Measurements from ENCODE around the gene ADAMTS6.
"Not testable (repeated sequence)": the region's sequence is repeated elsewhere in the genome, so short reads cannot be mapped to it uniquely, and the experiment has no call there.

ADAMTS6 gene

GRCh38 chr5:65184780-65185179 is 296.9 kb downstream of the ADAMTS6 start:
- no peak overlapping the region for H3K4me3 Mint-ChIP-seq
- H3K9me3 Mint-ChIP-seq: no peaks in the 10 kb centered on the region
- H3K27me3 Mint-ChIP-seq: no peaks in the 10 kb centered on the region
- no peaks in the 10 kb centered on the region for H3K4me1 Mint-ChIP-seq (ENCODE audit: low read depth)
- intact Hi-C loops (cut with micrococcal nuclease): no loop called here
- H3K27ac Mint-ChIP-seq: no peak overlapping the region
- no peaks in the 10 kb centered on the region for H3K36me3 Mint-ChIP-seq (ENCODE audit: low read depth)

- H3K36me3 Mint-ChIP-seq (ENCODE audit: low read depth); H3K27ac Mint-ChIP-seq; H3K27me3 Mint-ChIP-seq; H3K4me1 Mint-ChIP-seq (ENCODE audit: low read depth); H3K9me3 Mint-ChIP-seq; intact Hi-C loops (cut with micrococcal nuclease); H3K4me3 Mint-ChIP-seq: not testable (repeated sequence)
Observed at GRCh38 chr5:65174231-65174630, 307.5 kb downstream of the ADAMTS6 start.

GRCh38 chr5:65173130-65173525 is 308.6 kb downstream of the ADAMTS6 start:
- Mint-ChIP-seq H3K27ac (no peak overlapping the region), H3K36me3 (ENCODE audit: low read depth) (no peaks in the 10 kb centered on the region), H3K27me3 (no peaks in the 10 kb centered on the region), H3K4me1 (ENCODE audit: low read depth) (no peaks in the 10 kb centered on the region), H3K4me3 (no peak overlapping the region), H3K9me3 (no peaks in the 10 kb centered on the region)
- intact Hi-C loops (cut with micrococcal nuclease): no loop called here

- intact Hi-C loops (cut with micrococcal nuclease): no loop called here
- Mint-ChIP-seq H3K36me3 (ENCODE audit: low read depth) (no peaks in the 10 kb centered on the region), H3K27me3 (no peaks in the 10 kb centered on the region), H3K4me3 (no peak overlapping the region), H3K9me3 (no peaks in the 10 kb centered on the region), H3K27ac (no peak overlapping the region), H3K4me1 (ENCODE audit: low read depth) (no peaks in the 10 kb centered on the region)
Observed at GRCh38 chr5:65172486-65173129, 309.1 kb downstream of the ADAMTS6 start.

GRCh38 chr5:65171645-65172044 is 310.1 kb downstream of the ADAMTS6 start:
- Mint-ChIP-seq H3K27me3 (no peaks in the 10 kb centered on the region), H3K27ac (no peak overlapping the region), H3K4me3 (no peak overlapping the region), H3K4me1 (ENCODE audit: low read depth) (no peaks in the 10 kb centered on the region), H3K36me3 (ENCODE audit: low read depth) (no peaks in the 10 kb centered on the region), H3K9me3 (no peaks in the 10 kb centered on the region)
- intact Hi-C loops (cut with micrococcal nuclease): no loop called here

- H3K36me3 Mint-ChIP-seq (ENCODE audit: low read depth): no peaks in the 10 kb centered on the region
- H3K27ac Mint-ChIP-seq: no peak overlapping the region
- peaks cover 6% of the 10 kb centered on the region for H3K27me3 Mint-ChIP-seq
- no peaks in the 10 kb centered on the region for H3K9me3 Mint-ChIP-seq
- H3K4me3 Mint-ChIP-seq: no peak overlapping the region
- intact Hi-C loops (cut with micrococcal nuclease): no loop called here
- H3K4me1 Mint-ChIP-seq (ENCODE audit: low read depth): no peaks in the 10 kb centered on the region
Observed at GRCh38 chr5:65163698-65164097, 318.0 kb downstream of the ADAMTS6 start.

- intact Hi-C loops (cut with micrococcal nuclease): no loop called here
Observed at GRCh38 chr5:65161655-65162054, 320.1 kb downstream of the ADAMTS6 start.

GRCh38 chr5:65157906-65158603 is 323.7 kb downstream of the ADAMTS6 start:
- H3K9me3 Mint-ChIP-seq: no peaks in the 10 kb centered on the region
- intact Hi-C loops (cut with micrococcal nuclease): no loop called here
- H3K36me3 Mint-ChIP-seq (ENCODE audit: low read depth): no peaks in the 10 kb centered on the region
- no peak overlapping the region for H3K4me3 Mint-ChIP-seq
- no peak overlapping the region for H3K27ac Mint-ChIP-seq
- peaks cover 7% of the 10 kb centered on the region for H3K27me3 Mint-ChIP-seq
- H3K4me1 Mint-ChIP-seq (ENCODE audit: low read depth): no peaks in the 10 kb centered on the region

More at GRCh38 chr5:65161655-65162054, 320.1 kb downstream of the ADAMTS6 start:
- H3K9me3 Mint-ChIP-seq: no peaks in the 10 kb centered on the region
- no peak overlapping the region for H3K27ac Mint-ChIP-seq
- H3K4me3 Mint-ChIP-seq: no peak overlapping the region
- no peaks in the 10 kb centered on the region for H3K36me3 Mint-ChIP-seq (ENCODE audit: low read depth)
- peaks cover 6% of the 10 kb centered on the region for H3K27me3 Mint-ChIP-seq
- no peaks in the 10 kb centered on the region for H3K4me1 Mint-ChIP-seq (ENCODE audit: low read depth)

- Mint-ChIP-seq H3K4me3 (no peak overlapping the region), H3K36me3 (ENCODE audit: low read depth) (no peaks in the 10 kb centered on the region), H3K4me1 (ENCODE audit: low read depth) (no peaks in the 10 kb centered on the region), H3K9me3 (no peaks in the 10 kb centered on the region), H3K27me3 (peaks cover 7% of the 10 kb centered on the region), H3K27ac (no peak overlapping the region)
- intact Hi-C loops (cut with micrococcal nuclease): no loop called here
Observed at GRCh38 chr5:65156933-65157332, 324.8 kb downstream of the ADAMTS6 start.

- Mint-ChIP-seq H3K9me3 (no peaks in the 10 kb centered on the region), H3K36me3 (ENCODE audit: low read depth) (no peaks in the 10 kb centered on the region), H3K4me1 (ENCODE audit: low read depth) (no peaks in the 10 kb centered on the region), H3K4me3 (no peak overlapping the region), H3K27me3 (peaks cover 2% of the 10 kb centered on the region), H3K27ac (no peak overlapping the region)
- intact Hi-C loops (cut with micrococcal nuclease): no loop called here
Observed at GRCh38 chr5:65152131-65152530, 329.6 kb downstream of the ADAMTS6 start.

GRCh38 chr5:65151614-65152013 is 330.1 kb downstream of the ADAMTS6 start:
- intact Hi-C loops (cut with micrococcal nuclease): no loop called here
- Mint-ChIP-seq H3K4me3 (no peak overlapping the region), H3K27ac (no peak overlapping the region), H3K4me1 (ENCODE audit: low read depth) (no peaks in the 10 kb centered on the region), H3K36me3 (ENCODE audit: low read depth) (no peaks in the 10 kb centered on the region), H3K9me3 (no peaks in the 10 kb centered on the region), H3K27me3 (peaks cover 2% of the 10 kb centered on the region)

- no peaks in the 10 kb centered on the region for H3K4me1 Mint-ChIP-seq (ENCODE audit: low read depth)
- H3K36me3 Mint-ChIP-seq (ENCODE audit: low read depth): no peaks in the 10 kb centered on the region
- intact Hi-C loops (cut with micrococcal nuclease): no loop called here
- no peak overlapping the region for H3K27ac Mint-ChIP-seq
- no peaks in the 10 kb centered on the region for H3K9me3 Mint-ChIP-seq
- H3K27me3 Mint-ChIP-seq: no peaks in the 10 kb centered on the region
- no peak overlapping the region for H3K4me3 Mint-ChIP-seq
Observed at GRCh38 chr5:65150599-65151304, 331.0 kb downstream of the ADAMTS6 start.

- Mint-ChIP-seq H3K4me1 (ENCODE audit: low read depth) (peaks cover 2% of the 10 kb centered on the region), H3K27ac (no peak overlapping the region), H3K9me3 (no peaks in the 10 kb centered on the region), H3K27me3 (no peaks in the 10 kb centered on the region), H3K36me3 (ENCODE audit: low read depth) (no peaks in the 10 kb centered on the region), H3K4me3 (no peak overlapping the region)
- intact Hi-C loops (cut with micrococcal nuclease): no loop called here
Observed at GRCh38 chr5:65149827-65150226, 331.9 kb downstream of the ADAMTS6 start.

GRCh38 chr5:65144136-65144871 is 337.4 kb downstream of the ADAMTS6 start:
- H3K27ac Mint-ChIP-seq: no peak overlapping the region
- no peaks in the 10 kb centered on the region for H3K27me3 Mint-ChIP-seq
- H3K4me1 Mint-ChIP-seq (ENCODE audit: low read depth): peaks cover 5% of the 10 kb centered on the region
- H3K9me3 Mint-ChIP-seq: no peaks in the 10 kb centered on the region
- intact Hi-C loops (cut with micrococcal nuclease): no loop called here
- H3K36me3 Mint-ChIP-seq (ENCODE audit: low read depth): no peaks in the 10 kb centered on the region
- no peak overlapping the region for H3K4me3 Mint-ChIP-seq
